HUDEP-2 (cell line): ENCODE data around the gene SRGAP1.
"Not testable (repeated sequence)": the region's sequence is repeated elsewhere in the genome, so short reads cannot be mapped to it uniquely, and the experiment has no call there.

ENCODE experiments used
- DNase-seq, 76 experiments: peaks; one replicate each; lab custom pipeline; 2025; ENCODE audit not compliant: unreplicated experiment in 76 of 76; lab: John Stamatoyannopoulos, UW

The SRGAP1 gene

GRCh38 chr12:63864454-63864706 is 19.9 kb downstream of the SRGAP1 start:
- DNase-seq = no peak

DNA sequence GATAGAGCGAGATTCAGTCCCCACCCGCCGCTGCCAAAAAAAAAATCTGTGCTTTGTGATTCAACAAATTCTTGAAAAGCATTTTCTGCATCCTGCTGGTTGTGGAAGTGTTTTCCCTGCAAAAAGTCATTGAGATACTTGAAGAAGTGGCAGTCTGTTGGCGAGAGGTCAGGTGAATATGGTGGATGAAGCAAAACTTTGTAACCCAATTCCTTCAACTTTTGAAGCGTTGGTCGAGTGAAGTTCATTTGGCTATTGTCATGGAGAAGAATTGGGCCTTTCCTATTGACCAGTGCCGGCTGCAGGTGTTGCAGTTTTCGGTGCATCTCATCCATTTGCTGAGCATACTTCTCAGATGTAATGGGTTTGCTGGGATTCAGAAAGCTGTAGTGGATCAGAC is 20.9 kb downstream of the SRGAP1 start:
- DNase-seq = no peak

DNA sequence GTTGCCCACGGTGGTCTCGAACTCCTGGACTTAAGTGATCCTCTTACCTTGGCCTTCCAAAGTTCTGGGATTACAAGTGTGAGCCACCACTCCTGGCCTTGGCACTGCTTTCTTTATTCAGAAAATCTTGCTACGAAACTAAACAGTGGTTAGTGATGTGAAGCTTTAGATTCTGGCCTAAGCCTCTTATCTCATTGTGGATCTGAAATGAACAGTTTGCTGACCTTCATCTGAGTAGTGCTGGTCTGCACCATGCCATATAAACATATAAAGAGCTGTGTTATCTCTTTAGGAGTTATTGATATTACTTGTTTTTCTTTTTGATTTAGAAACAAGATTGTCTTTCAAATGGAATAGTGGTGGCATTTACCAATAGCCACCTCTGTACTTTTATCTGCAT is 22.6 kb downstream of the SRGAP1 start:
- no peak for DNase-seq

- DNase-seq = no peak
These were observed 25.2 kb downstream of the SRGAP1 start for GRCh38 chr12:63869656-63870055.

DNA sequence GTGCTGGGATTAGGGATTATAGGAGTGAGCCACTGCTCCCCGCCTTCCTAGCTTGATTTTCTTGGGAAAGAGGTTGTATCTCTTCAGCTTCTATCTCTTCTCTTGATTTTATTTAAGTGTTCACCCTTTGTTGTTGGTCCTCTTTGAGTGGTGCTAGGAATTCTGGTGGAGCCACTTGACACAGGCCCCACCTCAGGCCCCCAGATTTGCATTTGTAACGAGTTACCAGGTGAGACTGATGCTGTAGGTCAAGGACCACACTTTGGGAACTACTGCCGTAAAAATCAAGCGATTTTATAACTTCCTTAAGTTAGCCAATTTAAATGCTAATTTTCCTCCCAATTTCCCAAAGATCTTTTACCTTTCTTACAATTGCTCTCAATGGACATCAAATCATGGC is 26.3 kb downstream of the SRGAP1 start:
- DNase-seq = no peak

- no peak for DNase-seq
These were observed 30.5 kb downstream of the SRGAP1 start for GRCh38 chr12:63874897-63875480.

DNA sequence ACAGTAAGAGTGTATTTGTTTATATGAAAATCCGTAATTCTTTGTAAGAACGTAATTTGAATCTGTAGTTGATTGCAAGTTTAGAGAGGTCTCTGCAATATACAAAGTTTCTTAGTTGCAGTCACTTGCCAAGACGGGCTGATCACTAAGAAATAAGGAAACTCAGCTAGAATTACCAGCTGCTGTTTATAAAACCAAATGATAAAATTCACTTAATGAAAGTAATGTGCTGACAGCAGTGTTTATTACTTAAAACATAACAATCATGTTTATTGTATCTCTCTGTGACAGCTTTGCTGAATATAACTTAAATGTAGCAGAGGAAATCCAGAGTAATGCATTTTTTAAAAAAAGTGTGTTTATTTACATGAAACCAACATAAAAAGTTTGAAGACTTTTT is 31.2 kb downstream of the SRGAP1 start:
- no peak for DNase-seq

GRCh38 chr12:63876980-63877379 is 32.5 kb downstream of the SRGAP1 start:
- no peak for DNase-seq

DNA sequence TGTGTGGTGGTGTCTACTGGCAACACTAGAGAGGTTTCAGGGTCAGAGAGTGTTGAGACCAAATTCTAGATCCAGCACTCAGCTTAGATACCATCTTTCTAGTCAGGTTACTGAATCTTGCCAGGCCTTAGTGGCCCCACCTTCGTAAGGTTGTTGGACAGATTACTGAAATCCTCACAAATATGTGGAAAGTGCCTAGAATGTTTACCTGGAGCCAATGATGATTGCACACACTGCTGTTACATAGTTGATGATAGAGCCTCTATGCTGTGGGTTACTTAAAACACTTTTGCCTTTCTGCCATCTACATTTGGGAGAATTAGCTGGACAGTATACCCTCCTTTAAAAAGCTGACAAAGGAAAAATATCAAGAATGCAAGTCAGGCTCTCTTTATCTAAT is 33.2 kb downstream of the SRGAP1 start:
- no peak for DNase-seq

DNA sequence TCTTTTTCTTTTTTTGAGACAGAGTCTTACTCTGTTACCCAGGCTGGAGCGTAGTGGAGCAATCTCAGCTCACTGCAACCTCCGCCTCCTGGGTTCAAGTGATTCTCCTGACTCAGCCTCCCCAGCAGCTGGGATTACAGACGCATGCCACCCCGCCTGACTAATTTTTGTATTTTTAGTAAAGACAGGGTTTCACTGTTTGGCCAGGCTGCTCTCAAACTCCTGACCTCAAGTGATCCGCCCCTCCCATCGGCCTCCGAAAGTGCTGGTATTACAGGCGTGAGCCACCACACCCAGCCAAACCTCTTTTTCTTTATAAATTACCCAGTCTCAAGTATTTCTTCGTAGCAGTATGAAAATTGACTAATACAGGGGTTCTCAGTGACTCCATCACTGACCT is 35.7 kb downstream of the SRGAP1 start:
- not testable (repeated sequence) for DNase-seq

DNA sequence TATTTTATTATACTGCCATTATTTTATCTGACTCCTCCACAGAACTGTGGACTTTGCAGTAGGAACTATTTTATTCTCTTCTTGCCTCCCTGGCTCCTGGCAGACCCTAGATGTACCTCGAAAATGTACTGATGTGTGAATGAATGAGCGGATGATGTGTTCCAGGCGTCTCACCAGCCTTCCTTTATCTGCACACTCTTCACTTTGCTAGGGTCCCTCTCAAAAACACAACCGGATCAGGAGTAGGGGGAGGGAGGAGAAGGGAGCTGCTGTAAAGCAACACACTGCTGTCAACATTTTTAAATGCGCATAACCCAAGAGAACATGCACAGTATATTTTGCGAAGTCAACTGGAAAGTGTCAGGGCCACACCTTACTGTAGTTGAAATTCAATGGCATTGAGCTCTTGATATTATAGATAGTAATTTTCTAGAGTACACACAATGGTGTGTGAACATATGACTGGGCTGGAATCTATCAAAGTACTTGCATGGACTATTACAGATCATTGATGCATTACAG is 36.3 kb downstream of the SRGAP1 start:
- no peak for DNase-seq

DNA sequence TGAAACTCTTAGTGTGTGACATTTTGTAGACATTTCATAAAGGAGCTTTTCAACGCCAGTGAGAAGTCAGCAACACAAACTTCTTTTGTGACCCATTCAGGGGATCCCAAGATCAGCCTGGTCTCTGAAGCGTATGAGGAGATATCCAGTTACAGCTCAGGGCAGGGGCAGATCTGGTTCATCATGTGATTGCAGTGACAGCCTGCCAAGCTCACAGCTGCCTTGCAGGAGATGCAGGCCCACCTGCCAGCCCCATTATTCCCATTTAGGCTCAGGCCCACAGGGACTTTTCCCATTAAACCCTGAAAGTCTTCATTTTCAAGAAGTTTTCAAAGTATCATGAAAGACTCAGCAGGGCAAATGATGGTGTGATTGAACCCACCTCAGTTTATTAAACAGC is 38.3 kb downstream of the SRGAP1 start:
- no peak for DNase-seq

DNA sequence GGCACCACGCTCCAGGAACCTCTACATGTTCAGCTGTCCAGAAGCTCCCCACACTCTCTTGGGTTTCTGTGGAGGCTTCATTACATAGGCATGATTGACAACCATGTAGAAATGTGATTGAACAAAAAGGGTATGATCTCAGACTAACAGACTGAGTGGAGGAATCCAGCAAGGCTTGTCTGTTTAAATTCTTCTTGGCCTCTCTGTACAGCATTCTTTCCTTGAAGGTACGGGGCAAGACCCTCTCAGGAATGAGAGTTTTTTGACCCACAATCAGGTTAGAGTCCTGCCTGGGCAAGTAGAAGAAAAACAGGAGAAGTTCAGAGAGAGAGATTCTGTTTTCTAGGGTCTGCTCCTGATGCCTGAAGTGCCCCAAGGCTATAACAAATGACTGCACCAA is 40.9 kb downstream of the SRGAP1 start:
- DNase-seq = no peak

- DNase-seq = no peak
These were observed 44.6 kb downstream of the SRGAP1 start for GRCh38 chr12:63888908-63889635.

- DNase-seq = no peak
These were observed 45.4 kb downstream of the SRGAP1 start for GRCh38 chr12:63889721-63890509.

GRCh38 chr12:63893170-63893569 is 48.7 kb downstream of the SRGAP1 start:
- DNase-seq = no peak

DNA sequence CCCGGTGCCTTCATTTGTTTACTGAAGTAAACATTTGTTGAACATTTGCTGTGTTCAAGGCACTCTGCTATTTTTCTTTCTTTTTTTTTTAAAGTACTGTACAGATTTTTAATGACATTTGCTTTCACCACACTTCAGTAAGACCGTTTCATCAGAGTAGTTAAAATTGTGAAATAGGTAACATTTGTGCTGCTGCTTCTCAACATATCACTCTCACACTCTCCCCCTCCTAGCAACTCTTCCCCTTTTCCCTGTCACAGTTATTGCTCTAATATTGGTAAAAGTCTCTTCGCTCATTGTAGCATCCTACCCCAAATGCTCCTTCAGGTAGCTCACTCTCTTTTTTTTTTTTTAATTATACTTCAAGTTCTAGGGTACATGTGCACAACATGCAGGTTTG is 49.6 kb downstream of the SRGAP1 start:
- DNase-seq = no peak

DNA sequence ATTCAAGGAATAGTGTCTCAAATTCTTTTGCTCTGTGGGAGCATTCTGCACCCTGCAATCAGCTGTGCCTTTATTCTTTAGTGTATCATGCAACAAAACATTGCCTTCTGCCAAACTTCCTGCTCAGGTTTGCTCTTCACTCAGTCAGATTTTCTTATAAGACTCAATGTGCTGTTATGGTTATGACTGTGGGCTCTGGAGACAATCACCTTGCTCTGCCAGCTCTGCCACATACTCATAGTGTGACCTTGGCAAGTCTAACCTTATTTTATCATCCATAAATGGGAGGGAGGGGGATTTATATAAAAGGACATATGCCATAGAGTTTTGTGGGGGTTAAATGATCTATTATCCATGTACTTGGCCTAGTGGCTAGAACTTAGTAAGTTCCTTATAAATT is 51.3 kb downstream of the SRGAP1 start:
- DNase-seq = no peak

DNA sequence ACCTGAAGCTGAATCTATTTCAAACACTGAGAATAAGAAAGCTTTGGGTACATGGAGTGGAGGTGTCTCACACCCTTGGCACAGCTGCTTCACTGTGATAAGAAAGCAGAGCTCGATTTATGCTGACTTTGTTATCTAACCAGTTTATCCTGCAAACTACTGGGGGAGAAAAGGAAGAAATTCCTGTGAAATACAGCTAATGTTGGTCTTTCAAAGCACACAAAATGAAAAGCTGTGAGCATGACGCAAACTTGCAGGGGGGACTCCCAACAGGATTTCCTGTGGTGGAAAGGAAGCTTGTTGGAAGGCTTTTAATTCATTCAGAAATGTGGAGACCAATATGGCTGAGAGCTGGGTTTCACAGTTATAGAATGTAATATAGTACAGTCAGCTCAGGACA is 53.4 kb downstream of the SRGAP1 start:
- peak in 5 of 76 experiments; percentile 1 to 5 (median 4) for DNase-seq

GRCh38 chr12:63898764-63899337 is 54.4 kb downstream of the SRGAP1 start:
- no peak for DNase-seq

DNA sequence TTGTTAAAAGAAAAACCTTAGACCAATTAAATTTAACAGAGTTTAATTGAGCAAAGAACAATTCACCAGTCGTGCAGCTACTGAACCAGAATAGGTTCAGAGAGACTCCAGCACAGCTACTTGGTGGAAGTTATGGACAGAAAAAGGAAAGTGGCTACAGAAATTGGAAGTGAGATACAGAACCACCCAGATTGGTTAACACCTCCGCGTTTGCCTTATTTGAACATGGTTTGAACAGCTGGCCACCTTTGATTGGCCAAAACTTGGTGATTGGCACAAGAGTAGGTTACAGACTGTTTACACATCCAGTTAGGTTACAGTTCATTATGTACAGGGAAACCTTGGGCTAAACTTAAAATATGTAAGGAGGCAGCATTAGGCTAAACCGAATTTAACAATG is 54.9 kb downstream of the SRGAP1 start:
- DNase-seq = no peak
